Fibroblast of lung (primary cell): ENCODE measurements around the gene ERCC8.

Experiments
- CTCF ChIP-seq, 2 donors: IDR thresholded peaks in 1 of 2; conservative IDR thresholded peaks in 1 of 2; 1 replicate in 1 of 2; 2 replicates in 1 of 2; pipeline ENCODE4 v1.5.1; 2011 to 2012; ENCODE audit warnings: low read length in 2 of 2, control low read depth in 1 of 2, inconsistent platforms in 1 of 2, low read depth in 1 of 2, mild to moderate bottlenecking in 1 of 2
- EZH2 ChIP-seq: IDR thresholded peaks from 2 replicates; pipeline ENCODE4 v1.5.1; 2012; ENCODE audit warnings: low read length, control low read depth, mild to moderate bottlenecking; ENCODE audit errors: missing control alignments

GRCh38 chr5:60883229-60883628 is 61.6 kb downstream of the ERCC8 start:
- peak; percentile 23 to 34 for TF ChIP-seq CTCF (conservative IDR thresholded peaks at IDR 0.05 in 1 of 2, IDR thresholded peaks at IDR 0.05 in 1 of 2; ENCODE audit: low read depth in 1 of 2, low read length in 2 of 2)
- TF ChIP-seq EZH2: no peak
